Mesothelial cell of epicardium (in vitro differentiated cells): ENCODE results near the gene ALOX15B. TPM values are rescaled to one million over a fixed set of nuclear protein-coding genes. Genes with fewer than 3 reads are reported as not detected.

Experiments
- DNase-seq, 2 experiments: peaks; one replicate each; pipeline ENCODE4 v3.0.0; 2021; ENCODE audit warnings: low spot score in 2 of 2; ENCODE audit not compliant: unreplicated experiment in 2 of 2
- H3K27ac Mint-ChIP-seq: 2 replicates; pipeline ENCODE4 v1.8.0; 2021; ENCODE audit warnings: mixed read lengths
- H3K27me3 Mint-ChIP-seq: 2 replicates; pipeline ENCODE4 v1.8.0; 2021; ENCODE audit warnings: low read depth, mixed read lengths
- H3K36me3 Mint-ChIP-seq: 2 replicates; pipeline ENCODE4 v1.8.0; 2021; ENCODE audit warnings: mixed read lengths
- H3K4me1 Mint-ChIP-seq: 2 replicates; pipeline ENCODE4 v1.8.0; 2021; ENCODE audit warnings: mixed read lengths
- H3K4me3 Mint-ChIP-seq: 2 replicates; pipeline ENCODE4 v1.8.0; 2021; ENCODE audit warnings: mild to moderate bottlenecking, moderate library complexity, mixed read lengths
- H3K9me3 Mint-ChIP-seq: 2 replicates; pipeline ENCODE4 v1.8.0; 2021; ENCODE audit warnings: mixed read lengths
- total RNA-seq: library from RNA; stranded (reverse); gene quantifications from 3 replicates; pipeline ENCODE4 v1.2.1, GENCODE V29; 2021
- TF ChIP-seq, protein P1 (sequence below): fragments of 200-600 bp; sonication (generic); IDR thresholded peaks from one replicate; pipeline ENCODE4 v1.5.0; 2021; ENCODE audit warnings: antibody characterized with exemption; ENCODE audit not compliant: unreplicated experiment

The ALOX15B gene
- total RNA-seq, 1 donor from 2014 or later = not detected

DNA sequence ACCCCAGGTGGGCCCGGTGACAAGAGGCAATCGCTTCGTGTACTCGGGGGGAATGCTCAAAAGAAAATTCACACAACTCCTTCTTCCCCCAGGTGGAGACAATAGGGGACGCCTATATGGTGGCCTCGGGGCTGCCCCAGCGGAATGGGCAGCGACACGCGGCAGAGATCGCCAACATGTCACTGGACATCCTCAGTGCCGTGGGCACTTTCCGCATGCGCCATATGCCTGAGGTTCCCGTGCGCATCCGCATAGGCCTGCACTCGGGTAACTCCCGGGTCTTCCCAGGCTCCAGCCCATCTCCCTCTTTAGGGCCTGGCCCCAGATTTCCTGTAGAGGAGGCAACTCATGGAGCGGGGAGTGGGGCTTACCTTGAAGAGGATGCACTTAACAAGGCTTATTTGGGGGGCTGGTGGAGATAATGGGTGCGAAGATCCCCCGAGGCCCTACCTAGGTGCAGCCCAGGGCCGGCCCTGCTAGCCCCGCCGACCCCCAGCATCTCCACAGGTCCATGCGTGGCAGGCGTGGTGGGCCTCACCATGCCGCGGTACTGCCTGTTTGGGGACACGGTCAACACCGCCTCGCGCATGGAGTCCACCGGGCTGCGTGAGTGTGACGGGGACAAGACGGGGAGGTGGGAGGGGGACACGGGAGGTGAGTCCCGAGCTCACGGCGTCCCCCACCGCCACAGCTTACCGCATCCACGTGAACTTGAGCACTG is 23.5 kb upstream of the ALOX15B start:
- peak overlapping the region; percentile 76 for H3K4me3 Mint-ChIP-seq

DNA sequence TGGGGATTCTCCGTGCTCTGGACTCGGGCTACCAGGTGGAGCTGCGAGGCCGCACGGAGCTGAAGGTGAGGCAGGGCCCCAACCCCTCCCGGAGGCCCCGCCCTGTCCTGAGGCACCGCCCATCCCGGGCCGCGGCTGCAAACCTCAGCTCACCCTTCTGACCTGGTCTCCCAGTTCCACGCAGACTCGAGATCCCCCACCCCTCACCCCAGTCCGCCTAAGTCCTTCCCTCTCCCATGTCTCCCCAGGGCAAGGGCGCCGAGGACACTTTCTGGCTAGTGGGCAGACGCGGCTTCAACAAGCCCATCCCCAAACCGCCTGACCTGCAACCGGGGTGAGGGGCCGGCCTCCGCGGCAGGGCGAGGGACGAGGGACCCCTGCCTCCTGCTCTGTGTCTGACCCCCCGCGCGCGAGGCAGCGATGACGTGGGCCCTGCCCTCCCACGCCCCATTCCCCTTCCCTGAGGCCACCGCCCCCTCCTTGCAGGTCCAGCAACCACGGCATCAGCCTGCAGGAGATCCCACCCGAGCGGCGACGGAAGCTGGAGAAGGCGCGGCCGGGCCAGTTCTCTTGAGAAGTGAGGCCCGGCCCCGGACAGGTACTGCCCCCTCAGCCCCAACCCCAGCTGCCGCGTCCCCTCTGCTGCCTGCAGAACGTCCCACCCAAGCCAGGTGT is 22.8 kb upstream of the ALOX15B start:
- Mint-ChIP-seq H3K36me3 (no peaks in the 10 kb centered on the region), H3K9me3 (no peaks in the 10 kb centered on the region), H3K27me3 (peaks cover 39% of the 10 kb centered on the region), H3K27ac (no peak overlapping the region), H3K4me3 (peak overlapping the region; percentile 76), H3K4me1 (peaks cover 11% of the 10 kb centered on the region)
- TF ChIP-seq, protein P1, sequence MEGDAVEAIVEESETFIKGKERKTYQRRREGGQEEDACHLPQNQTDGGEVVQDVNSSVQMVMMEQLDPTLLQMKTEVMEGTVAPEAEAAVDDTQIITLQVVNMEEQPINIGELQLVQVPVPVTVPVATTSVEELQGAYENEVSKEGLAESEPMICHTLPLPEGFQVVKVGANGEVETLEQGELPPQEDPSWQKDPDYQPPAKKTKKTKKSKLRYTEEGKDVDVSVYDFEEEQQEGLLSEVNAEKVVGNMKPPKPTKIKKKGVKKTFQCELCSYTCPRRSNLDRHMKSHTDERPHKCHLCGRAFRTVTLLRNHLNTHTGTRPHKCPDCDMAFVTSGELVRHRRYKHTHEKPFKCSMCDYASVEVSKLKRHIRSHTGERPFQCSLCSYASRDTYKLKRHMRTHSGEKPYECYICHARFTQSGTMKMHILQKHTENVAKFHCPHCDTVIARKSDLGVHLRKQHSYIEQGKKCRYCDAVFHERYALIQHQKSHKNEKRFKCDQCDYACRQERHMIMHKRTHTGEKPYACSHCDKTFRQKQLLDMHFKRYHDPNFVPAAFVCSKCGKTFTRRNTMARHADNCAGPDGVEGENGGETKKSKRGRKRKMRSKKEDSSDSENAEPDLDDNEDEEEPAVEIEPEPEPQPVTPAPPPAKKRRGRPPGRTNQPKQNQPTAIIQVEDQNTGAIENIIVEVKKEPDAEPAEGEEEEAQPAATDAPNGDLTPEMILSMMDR = no peak
- DNase-seq = peak in 1 of 2 experiments; percentile 56

More for the DNA sequence above, 23.5 kb upstream of the ALOX15B start:
- Mint-ChIP-seq H3K36me3 (no peaks in the 10 kb centered on the region), H3K27ac (no peak overlapping the region), H3K9me3 (no peaks in the 10 kb centered on the region), H3K4me1 (peaks cover 11% of the 10 kb centered on the region), H3K27me3 (peaks cover 39% of the 10 kb centered on the region)
- DNase-seq = no peak
- TF ChIP-seq, protein P1 = no peak

DNA sequence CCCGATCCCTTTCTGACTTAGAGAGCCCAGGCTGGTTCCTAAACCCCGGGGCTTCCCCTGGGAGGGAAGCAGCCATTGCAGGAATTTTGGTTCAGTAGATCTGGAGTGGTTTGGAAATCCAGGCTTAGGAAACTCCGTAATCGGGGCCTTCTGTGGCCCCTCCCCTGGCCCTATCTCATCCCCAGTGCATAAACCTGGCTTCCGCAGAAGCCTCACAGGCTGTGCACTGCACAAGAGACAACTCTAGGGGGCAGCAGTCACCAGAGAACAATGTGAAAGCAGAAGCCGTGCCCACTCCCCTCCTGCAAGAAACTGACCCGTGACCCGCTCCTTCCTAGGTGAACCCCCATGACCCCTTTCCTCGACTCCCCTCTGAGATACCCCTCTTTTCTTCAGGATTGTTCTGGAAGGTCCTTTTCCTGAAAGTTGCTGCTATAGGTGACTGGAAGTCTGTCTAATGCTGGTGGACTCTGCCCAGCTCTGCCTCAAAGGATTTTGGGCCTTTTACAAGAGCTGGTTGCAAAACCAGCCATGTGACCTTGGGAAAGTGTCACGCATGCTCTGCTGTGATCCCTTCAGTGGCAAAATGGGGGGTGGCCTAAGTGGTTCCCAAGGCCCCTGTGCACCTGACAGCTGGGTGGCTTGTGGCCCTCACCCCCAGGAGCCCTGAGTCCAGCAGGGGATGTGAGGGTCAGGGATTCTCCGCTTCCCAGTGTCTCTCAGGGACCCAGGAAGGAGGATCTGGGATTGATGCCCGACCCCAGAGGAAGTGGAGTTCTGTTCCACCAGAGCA is 22.0 kb upstream of the ALOX15B start:
- peaks cover 36% of the 10 kb centered on the region for H3K27me3 Mint-ChIP-seq
- peak overlapping the region; percentile 76 for H3K4me3 Mint-ChIP-seq
- peak in 1 of 2 experiments; percentile 57 for DNase-seq
- H3K4me1 Mint-ChIP-seq = peaks cover 11% of the 10 kb centered on the region
- H3K9me3 Mint-ChIP-seq = no peaks in the 10 kb centered on the region
- no peak overlapping the region for H3K27ac Mint-ChIP-seq
- TF ChIP-seq, protein P1 = peak; percentile 68
- H3K36me3 Mint-ChIP-seq = no peaks in the 10 kb centered on the region

DNA sequence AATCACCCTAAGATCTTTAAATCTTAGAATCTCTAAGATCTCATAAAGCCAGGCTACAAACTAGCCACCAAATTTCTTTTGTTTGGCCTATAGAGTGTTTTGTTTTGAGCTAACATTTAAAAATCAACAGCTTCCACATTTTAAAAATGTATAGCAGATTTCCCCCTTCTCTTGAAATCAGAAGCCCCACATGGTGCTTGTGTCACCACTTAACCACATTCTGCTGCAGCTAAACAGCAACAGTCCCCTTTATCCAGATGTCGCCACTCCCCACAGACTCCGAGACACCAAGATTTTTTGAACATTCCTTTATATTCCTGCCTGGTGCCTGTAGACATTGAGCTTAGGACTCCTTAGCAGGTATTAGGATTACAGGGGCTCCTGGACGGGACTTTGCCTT is 20.4 kb upstream of the ALOX15B start:
- no peaks in the 10 kb centered on the region for H3K36me3 Mint-ChIP-seq
- H3K9me3 Mint-ChIP-seq = no peaks in the 10 kb centered on the region
- peaks cover 19% of the 10 kb centered on the region for H3K4me1 Mint-ChIP-seq
- H3K27me3 Mint-ChIP-seq = peaks cover 22% of the 10 kb centered on the region
- H3K4me3 Mint-ChIP-seq = no peak overlapping the region
- no peak overlapping the region for H3K27ac Mint-ChIP-seq
- TF ChIP-seq, protein P1 = no peak
- DNase-seq = no peak

DNA sequence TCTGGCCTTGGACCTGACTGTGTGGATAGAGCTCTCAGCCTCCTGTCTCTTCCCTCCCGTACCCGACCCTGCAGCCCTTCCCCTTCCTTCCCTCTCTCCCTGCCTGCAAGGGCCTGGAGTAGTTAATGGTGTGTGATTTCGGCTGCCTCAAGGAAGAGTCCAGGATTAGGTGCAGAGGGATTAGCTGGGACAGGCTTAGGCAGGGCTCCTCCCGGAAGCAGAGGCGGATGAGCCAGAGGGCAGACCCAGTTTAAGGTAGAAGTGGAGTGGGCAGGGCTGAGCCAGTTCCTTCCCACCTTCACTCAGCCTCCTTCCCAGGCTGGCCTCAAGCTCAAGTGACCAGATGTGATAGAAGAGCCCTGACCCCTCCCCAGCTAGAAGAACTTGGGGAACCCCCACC is 19.7 kb upstream of the ALOX15B start:
- DNase-seq = no peak
- TF ChIP-seq, protein P1 = no peak
- Mint-ChIP-seq H3K27ac (no peak overlapping the region), H3K4me1 (peaks cover 19% of the 10 kb centered on the region), H3K36me3 (no peaks in the 10 kb centered on the region), H3K9me3 (no peaks in the 10 kb centered on the region), H3K4me3 (no peak overlapping the region), H3K27me3 (peaks cover 14% of the 10 kb centered on the region)
